GM12878 (cell line): ENCODE data around the gene DARS1. TPM values are rescaled to one million over a fixed set of nuclear protein-coding genes. Genes with fewer than 3 reads are reported as not detected.

Source experiments
- ATAC-seq: fragments of 200-7000 bp; cut with Tn5 transposase; 3 replicates; pipeline ENCODE4 v1.9.1; 2020; ENCODE audit warnings: mild to moderate bottlenecking, moderate library complexity
- BruUV-seq: library from RNA; stranded (reverse); fragments of 400-500 nt; replicated peaks from 2 replicates; lab custom pipeline; 2021; lab: Mats Ljungman, UMichigan
- CTCF ChIA-PET: fragments of 300-600 bp; sonication (Branson Sonifier 250); formaldehyde crosslinking; extraction: SDS; loops from one replicate; lab custom pipeline; 2021; ENCODE audit warnings: inconsistent platforms; lab: Yijun Ruan, JAX
- POLR2A ChIA-PET: fragments of 350-600 bp; formaldehyde crosslinking; extraction: SDS; loops from one replicate; lab custom pipeline; 2021; ENCODE audit warnings: inconsistent platforms; lab: Charles Lee
- RAD21 ChIA-PET: fragments of 300-600 bp; sonication (Branson Sonifier 250); formaldehyde crosslinking; loops from one replicate; lab custom pipeline; 2023; ENCODE audit warnings: antibody characterized with exemption; ENCODE audit not compliant: unreplicated experiment; lab: Charles Lee
- SMC1A ChIA-PET: fragments of 300-600 bp; sonication (Branson Sonifier 250); formaldehyde crosslinking; loops from one replicate; lab custom pipeline; 2023; ENCODE audit not compliant: unreplicated experiment, uncharacterized antibody; lab: Charles Lee
- DNase-seq: peaks from one replicate; pipeline ENCODE4 v3.0.0-alpha.2; 2011; ENCODE audit warnings: low read depth, low spot score
- FAIRE-seq: peaks from 3 replicates; lab custom pipeline; 2011; peaks lifted over from hg19 to GRCh38; lab: Jason Lieb, UNC
- H2AFZ ChIP-seq: 2 replicates; pipeline ENCODE4 v1.6.0; 2011; ENCODE audit warnings: low read depth, low read length, control low read depth; ENCODE audit not compliant: control insufficient read depth
- H3K27ac ChIP-seq: 2 replicates; pipeline ENCODE4 v1.5.1; 2011; ENCODE audit warnings: control low read depth; ENCODE audit not compliant: control insufficient read depth, insufficient read depth
- H3K27me3 ChIP-seq, 2 experiments: replicated peaks in 1 of 2; 2 replicates each; pipeline versions ENCODE4 v1.6.0 to v1.6.1; 2011; ENCODE audit warnings: low read length in 1 of 2; ENCODE audit not compliant: control insufficient read depth in 2 of 2, insufficient read depth in 2 of 2
- H3K36me3 ChIP-seq, 2 experiments: 2 replicates each; pipeline ENCODE4 v1.5.1; 2011; ENCODE audit warnings: low read length in 1 of 2; ENCODE audit not compliant: control insufficient read depth in 2 of 2, insufficient read depth in 2 of 2
- H3K4me1 ChIP-seq: 2 replicates; pipeline ENCODE4 v1.6.1; 2011; ENCODE audit warnings: mild to moderate bottlenecking, low read length, moderate library complexity, mixed read lengths; ENCODE audit not compliant: control insufficient read depth, insufficient read depth
- H3K4me2 ChIP-seq: 2 replicates; pipeline ENCODE4 v1.6.0; 2011; ENCODE audit warnings: control low read depth; ENCODE audit not compliant: control insufficient read depth, insufficient read depth
- H3K4me3 ChIP-seq: fragments of 200-600 bp; sonication (generic); 2 replicates; pipeline ENCODE4 v1.5.1; 2016
- H3K79me2 ChIP-seq: 2 replicates; pipeline ENCODE4 v1.6.0; 2011; ENCODE audit warnings: low read length; ENCODE audit not compliant: control insufficient read depth, insufficient read depth
- H3K9ac ChIP-seq: 2 replicates; pipeline ENCODE4 v1.8.0; 2011; ENCODE audit warnings: low read length, control low read depth, mixed read lengths; ENCODE audit not compliant: control insufficient read depth, insufficient read depth
- H3K9me3 ChIP-seq: replicated peaks from 3 replicates; pipeline ENCODE4 v1.5.1; 2011; ENCODE audit warnings: mild to moderate bottlenecking, low read length; ENCODE audit not compliant: control insufficient read depth, insufficient read depth
- H4K20me1 ChIP-seq: 2 replicates; pipeline ENCODE4 v1.6.0; 2011; ENCODE audit not compliant: control insufficient read depth, insufficient read depth
- BCL3 ChIP-seq: IDR thresholded peaks from 2 replicates; pipeline ENCODE4 v1.6.1; 2011; ENCODE audit warnings: borderline replicate concordance, low read depth, mild to moderate bottlenecking, moderate library complexity, low read length; ENCODE audit not compliant: insufficient read depth, poor library complexity, severe bottlenecking
- CEBPB ChIP-seq, 2 experiments: fragments of 150-350 bp in 1 of 2; IDR thresholded peaks; 2 replicates each; pipeline ENCODE4 v1.6.1; 2012 to 2014; ENCODE audit warnings: low read depth in 2 of 2, low read length in 2 of 2, borderline replicate concordance in 1 of 2, inconsistent platforms in 1 of 2
- CREM ChIP-seq: IDR thresholded peaks from 2 replicates; pipeline ENCODE4 v1.6.1; 2014; ENCODE audit warnings: antibody characterized with exemption, low read depth
- GABPA ChIP-seq: IDR thresholded peaks from 2 replicates; pipeline ENCODE4 v1.6.1; 2014; ENCODE audit warnings: antibody characterized with exemption, low read depth, mild to moderate bottlenecking, inconsistent platforms
- IKZF1 ChIP-seq: fragments of 450-650 bp; conservative IDR thresholded peaks from 2 replicates; pipeline ENCODE4 v1.6.1; 2017; ENCODE audit warnings: antibody characterized with exemption, mild to moderate bottlenecking
- KAT2A ChIP-seq: conservative IDR thresholded peaks from 2 replicates; pipeline ENCODE4 v1.6.1; 2011; ENCODE audit warnings: low read depth, low read length; ENCODE audit not compliant: control insufficient read depth
- NFIC ChIP-seq: IDR thresholded peaks from 2 replicates; pipeline ENCODE4 v1.6.1; 2012; ENCODE audit warnings: low read depth, mild to moderate bottlenecking, inconsistent platforms, low read length, moderate library complexity
- NR2F1 ChIP-seq: fragments of 450-650 bp; conservative IDR thresholded peaks from 2 replicates; pipeline ENCODE4 v1.6.1; 2017; ENCODE audit warnings: mild to moderate bottlenecking
- SUPT20H ChIP-seq: IDR thresholded peaks from 2 replicates; pipeline ENCODE4 v1.6.1; 2011; ENCODE audit warnings: low read depth, mild to moderate bottlenecking, low read length, moderate library complexity, borderline replicate concordance; ENCODE audit not compliant: control insufficient read depth
- WRNIP1 ChIP-seq: IDR thresholded peaks from 2 replicates; pipeline ENCODE4 v1.6.1; 2011; ENCODE audit warnings: low read depth, low read length, improper control_type of control experiment, borderline replicate concordance
- in situ Hi-C: fragments of 300-500 bp; cut with MboI; formaldehyde crosslinking; loops from 9 replicates; pipeline ENCODE4 v1.14.3; 2018; ENCODE audit warnings: mixed read lengths
- intact Hi-C: fragments of 100-400 bp; cut with micrococcal nuclease; formaldehyde crosslinking; loops from one replicate; pipeline ENCODE4 v1.14.2; 2022; ENCODE audit not compliant: unreplicated experiment
- polyA plus RNA-seq, 11 experiments: library from polyadenylated mRNA; depleted of rRNA in 4 of 11; unstranded in 6 of 11; stranded (reverse) in 5 of 11; fragments of >200 nt; fragmentation: Nextera tagmentation in 4 of 11; fragmentation: Illumina TruSeq in 1 of 11; extraction: Ambion mirVana in 4 of 11; extraction: Trizol in 1 of 11; gene quantifications; 1 replicate in 1 of 11; 2 replicates in 10 of 11; pipeline versions ENCODE4 v1.2.1 to v1.2.3, GENCODE V29; 2011 to 2016; ENCODE audit warnings: inconsistent platforms in 2 of 11, missing spikeins in 2 of 11, low read depth in 1 of 11
- total RNA-seq, 4 experiments: library from RNA; depleted of rRNA in 3 of 4; stranded (reverse); fragments of >200 nt in 3 of 4; fragmentation: Illumina TruSeq in 1 of 4; extraction: Trizol in 1 of 4; gene quantifications; 2 replicates each; pipeline versions ENCODE4 v1.2.1 to v1.2.3, GENCODE V29; 2013 to 2021
- TF ChIP-seq, protein P1 (sequence below): fragments of 450-650 bp; IDR thresholded peaks from 2 replicates; pipeline ENCODE4 v1.6.1; 2017; ENCODE audit warnings: mild to moderate bottlenecking, moderate library complexity

DARS1 gene
- total and polyA plus RNA-seq, 10 of the 15 experiments (the other 5 are each of a cell fraction or from before 2014, with no cell fraction given): 91.0 to 387 (median 137) TPM

- ATAC-seq (no peak), FAIRE-seq (no peak), DNase-seq (no peak)
- in situ Hi-C loops: loop anchor here (25.0 kb wide), 1 partner anchor 1927 kb away; no protein-coding TSS in a partner anchor
- H4K20me1 ChIP-seq: no peaks in the 10 kb centered on the region
- H3K9ac ChIP-seq: no peak overlapping the region
- SMC1A ChIA-PET: interaction anchor here (0.9 kb wide), 1 partner anchor 471 kb away, joined by 6 read pairs; no protein-coding TSS in a partner anchor
- H3K27ac ChIP-seq: no peak overlapping the region
- no peak overlapping the region for H3K4me3 ChIP-seq
- POLR2A ChIA-PET: no interaction called here
- no peaks in the 10 kb centered on the region for H3K79me2 ChIP-seq
- TF ChIP-seq CREM (no peak), IKZF1 (no peak), GABPA (no peak), CEBPB (IDR thresholded peaks at IDR 0.05; ENCODE audit: borderline replicate concordance in 1 of 2, low read depth in 2 of 2, low read length in 2 of 2) (no peak), KAT2A (no peak), SUPT20H (no peak), NR2F1 (no peak), WRNIP1 (no peak), BCL3 (no peak), NFIC (no peak)
- TF ChIP-seq, protein P1, sequence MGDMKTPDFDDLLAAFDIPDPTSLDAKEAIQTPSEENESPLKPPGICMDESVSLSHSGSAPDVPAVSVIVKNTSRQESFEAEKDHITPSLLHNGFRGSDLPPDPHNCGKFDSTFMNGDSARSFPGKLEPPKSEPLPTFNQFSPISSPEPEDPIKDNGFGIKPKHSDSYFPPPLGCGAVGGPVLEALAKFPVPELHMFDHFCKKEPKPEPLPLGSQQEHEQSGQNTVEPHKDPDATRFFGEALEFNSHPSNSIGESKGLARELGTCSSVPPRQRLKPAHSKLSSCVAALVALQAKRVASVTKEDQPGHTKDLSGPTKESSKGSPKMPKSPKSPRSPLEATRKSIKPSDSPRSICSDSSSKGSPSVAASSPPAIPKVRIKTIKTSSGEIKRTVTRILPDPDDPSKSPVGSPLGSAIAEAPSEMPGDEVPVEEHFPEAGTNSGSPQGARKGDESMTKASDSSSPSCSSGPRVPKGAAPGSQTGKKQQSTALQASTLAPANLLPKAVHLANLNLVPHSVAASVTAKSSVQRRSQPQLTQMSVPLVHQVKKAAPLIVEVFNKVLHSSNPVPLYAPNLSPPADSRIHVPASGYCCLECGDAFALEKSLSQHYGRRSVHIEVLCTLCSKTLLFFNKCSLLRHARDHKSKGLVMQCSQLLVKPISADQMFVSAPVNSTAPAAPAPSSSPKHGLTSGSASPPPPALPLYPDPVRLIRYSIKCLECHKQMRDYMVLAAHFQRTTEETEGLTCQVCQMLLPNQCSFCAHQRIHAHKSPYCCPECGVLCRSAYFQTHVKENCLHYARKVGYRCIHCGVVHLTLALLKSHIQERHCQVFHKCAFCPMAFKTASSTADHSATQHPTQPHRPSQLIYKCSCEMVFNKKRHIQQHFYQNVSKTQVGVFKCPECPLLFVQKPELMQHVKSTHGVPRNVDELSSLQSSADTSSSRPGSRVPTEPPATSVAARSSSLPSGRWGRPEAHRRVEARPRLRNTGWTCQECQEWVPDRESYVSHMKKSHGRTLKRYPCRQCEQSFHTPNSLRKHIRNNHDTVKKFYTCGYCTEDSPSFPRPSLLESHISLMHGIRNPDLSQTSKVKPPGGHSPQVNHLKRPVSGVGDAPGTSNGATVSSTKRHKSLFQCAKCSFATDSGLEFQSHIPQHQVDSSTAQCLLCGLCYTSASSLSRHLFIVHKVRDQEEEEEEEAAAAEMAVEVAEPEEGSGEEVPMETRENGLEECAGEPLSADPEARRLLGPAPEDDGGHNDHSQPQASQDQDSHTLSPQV: no peak
- no peaks in the 10 kb centered on the region for H3K4me1 ChIP-seq
- no TSS peak for BruUV-seq
- H3K36me3 ChIP-seq: peaks cover 0 to 20% of the 10 kb centered on the region in 2 experiments; a peak in 2 of 4 replicates
- CTCF ChIA-PET: interaction anchor here (1.1 to 1.7 kb wide), 2 partner anchors 470 to 475 kb away, joined by 3 to 16 read pairs; no protein-coding TSS in a partner anchor
- intact Hi-C loops: loop anchor here (5.0 kb wide), 1 partner anchor 297 kb away; no protein-coding TSS in a partner anchor
- H3K4me2 ChIP-seq: no peak overlapping the region
- no peaks in the 10 kb centered on the region for H3K9me3 ChIP-seq
- RAD21 ChIA-PET: interaction anchor here (1.9 kb wide), 1 partner anchor 474 kb away, joined by 7 read pairs; no protein-coding TSS in a partner anchor
- H2AFZ ChIP-seq: no peak overlapping the region
- no peaks in the 10 kb centered on the region for H3K27me3 ChIP-seq
These were observed 75.5 kb downstream of the DARS1 start for GRCh38 chr2:135909976-135910375.
